Measurements from ENCODE around the gene FN3KRP. TPM values are rescaled to one million over a fixed set of nuclear protein-coding genes. Genes with fewer than 3 reads are reported as not detected.

FN3KRP gene
- total and polyA plus RNA-seq, 2 of the 13 experiments (the other 11 are each of a cell fraction or from before 2014, with no cell fraction given), result 22.4 to 28.2 TPM

- 0 out of 2 replicates have a peak, but pooled peaks have one; percentile 67 for TF ChIP-seq ZFP90 (CRISPR knock-in tag; IDR thresholded peaks at IDR 0.05; ENCODE audit: borderline replicate concordance)
- TF ChIP-seq THAP7 (CRISPR knock-in tag; IDR thresholded peaks at IDR 0.05), result no peak
- TF ChIP-seq ZNF225 (CRISPR knock-in tag; IDR thresholded peaks at IDR 0.05), result no peak
- no peak for TF ChIP-seq RBAK (CRISPR knock-in tag; IDR thresholded peaks at IDR 0.05)
- TF ChIP-seq, protein P1, sequence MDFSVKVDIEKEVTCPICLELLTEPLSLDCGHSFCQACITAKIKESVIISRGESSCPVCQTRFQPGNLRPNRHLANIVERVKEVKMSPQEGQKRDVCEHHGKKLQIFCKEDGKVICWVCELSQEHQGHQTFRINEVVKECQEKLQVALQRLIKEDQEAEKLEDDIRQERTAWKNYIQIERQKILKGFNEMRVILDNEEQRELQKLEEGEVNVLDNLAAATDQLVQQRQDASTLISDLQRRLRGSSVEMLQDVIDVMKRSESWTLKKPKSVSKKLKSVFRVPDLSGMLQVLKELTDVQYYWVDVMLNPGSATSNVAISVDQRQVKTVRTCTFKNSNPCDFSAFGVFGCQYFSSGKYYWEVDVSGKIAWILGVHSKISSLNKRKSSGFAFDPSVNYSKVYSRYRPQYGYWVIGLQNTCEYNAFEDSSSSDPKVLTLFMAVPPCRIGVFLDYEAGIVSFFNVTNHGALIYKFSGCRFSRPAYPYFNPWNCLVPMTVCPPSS (IDR thresholded peaks at IDR 0.05), result no peak
- no peak for TF ChIP-seq GPN1 (CRISPR knock-in tag; IDR thresholded peaks at IDR 0.05; ENCODE audit: borderline replicate concordance)
- no peak for TF ChIP-seq ZNF660 (CRISPR knock-in tag; IDR thresholded peaks at IDR 0.05; ENCODE audit: borderline replicate concordance, low read depth)
- TF ChIP-seq, protein P2, sequence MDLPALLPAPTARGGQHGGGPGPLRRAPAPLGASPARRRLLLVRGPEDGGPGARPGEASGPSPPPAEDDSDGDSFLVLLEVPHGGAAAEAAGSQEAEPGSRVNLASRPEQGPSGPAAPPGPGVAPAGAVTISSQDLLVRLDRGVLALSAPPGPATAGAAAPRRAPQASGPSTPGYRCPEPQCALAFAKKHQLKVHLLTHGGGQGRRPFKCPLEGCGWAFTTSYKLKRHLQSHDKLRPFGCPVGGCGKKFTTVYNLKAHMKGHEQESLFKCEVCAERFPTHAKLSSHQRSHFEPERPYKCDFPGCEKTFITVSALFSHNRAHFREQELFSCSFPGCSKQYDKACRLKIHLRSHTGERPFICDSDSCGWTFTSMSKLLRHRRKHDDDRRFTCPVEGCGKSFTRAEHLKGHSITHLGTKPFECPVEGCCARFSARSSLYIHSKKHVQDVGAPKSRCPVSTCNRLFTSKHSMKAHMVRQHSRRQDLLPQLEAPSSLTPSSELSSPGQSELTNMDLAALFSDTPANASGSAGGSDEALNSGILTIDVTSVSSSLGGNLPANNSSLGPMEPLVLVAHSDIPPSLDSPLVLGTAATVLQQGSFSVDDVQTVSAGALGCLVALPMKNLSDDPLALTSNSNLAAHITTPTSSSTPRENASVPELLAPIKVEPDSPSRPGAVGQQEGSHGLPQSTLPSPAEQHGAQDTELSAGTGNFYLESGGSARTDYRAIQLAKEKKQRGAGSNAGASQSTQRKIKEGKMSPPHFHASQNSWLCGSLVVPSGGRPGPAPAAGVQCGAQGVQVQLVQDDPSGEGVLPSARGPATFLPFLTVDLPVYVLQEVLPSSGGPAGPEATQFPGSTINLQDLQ (CRISPR knock-in tag; IDR thresholded peaks at IDR 0.05), result 0 out of 2 replicates have a peak, but pooled peaks have one; percentile 21
- 0 out of 2 replicates have a peak, but pooled peaks have one; percentile 5 for TF ChIP-seq MXD3 (CRISPR knock-in tag; IDR thresholded peaks at IDR 0.05)
- TF ChIP-seq SMARCC2 (IDR thresholded peaks at IDR 0.05), result no peak
- TF ChIP-seq IRF1 (CRISPR knock-in tag; IDR thresholded peaks at IDR 0.05; ENCODE audit: low read depth), result no peak
- 0 out of 2 replicates have a peak, but pooled peaks have one; percentile 8 for TF ChIP-seq RAD21 (CRISPR knock-in tag; IDR thresholded peaks at IDR 0.05)
- TF ChIP-seq, protein P3, sequence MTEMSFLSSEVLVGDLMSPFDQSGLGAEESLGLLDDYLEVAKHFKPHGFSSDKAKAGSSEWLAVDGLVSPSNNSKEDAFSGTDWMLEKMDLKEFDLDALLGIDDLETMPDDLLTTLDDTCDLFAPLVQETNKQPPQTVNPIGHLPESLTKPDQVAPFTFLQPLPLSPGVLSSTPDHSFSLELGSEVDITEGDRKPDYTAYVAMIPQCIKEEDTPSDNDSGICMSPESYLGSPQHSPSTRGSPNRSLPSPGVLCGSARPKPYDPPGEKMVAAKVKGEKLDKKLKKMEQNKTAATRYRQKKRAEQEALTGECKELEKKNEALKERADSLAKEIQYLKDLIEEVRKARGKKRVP (CRISPR knock-in tag; IDR thresholded peaks at IDR 0.05), result peak in 1 of 2 experiments; percentile 13; a peak in 1 of 4 replicates
- TF ChIP-seq NR2C2 (CRISPR knock-in tag; IDR thresholded peaks at IDR 0.05; ENCODE audit: borderline replicate concordance), result no peak
- TF ChIP-seq CEBPB (IDR thresholded peaks at IDR 0.05; ENCODE audit: borderline replicate concordance, low read depth, low read length), result no peak
- TF ChIP-seq ZNF567 (CRISPR knock-in tag; IDR thresholded peaks at IDR 0.05; ENCODE audit: borderline replicate concordance), result no peak
- TF ChIP-seq CSRNP2 (CRISPR knock-in tag; conservative IDR thresholded peaks at IDR 0.05; ENCODE audit: low read depth), result no peak
- no peak for TF ChIP-seq MXD4 (CRISPR knock-in tag; IDR thresholded peaks at IDR 0.05)
- peak; percentile 39 for TF ChIP-seq TAF15 (IDR thresholded peaks at IDR 0.05; ENCODE audit: low read depth, low read length, poor library complexity, severe bottlenecking)
Measured at GRCh38 chr17:82752371-82753200, 36.1 kb downstream of the FN3KRP start (continued).
